ENCODE results near the gene TTL. TPM values are rescaled to one million over a fixed set of nuclear protein-coding genes. Genes with fewer than 3 reads are reported as not detected.
"Not testable (repeated sequence)": the region's sequence is repeated elsewhere in the genome, so short reads cannot be mapped to it uniquely, and the experiment has no call there.

Gene TTL
- total and polyA plus RNA-seq, 4 experiments from 2014 or later: 1.8 to 23.3 (median 13.8) TPM

- H3K27ac ChIP-seq (ENCODE audit: low read depth, low read length); POLR2A ChIA-PET (ENCODE audit: partially characterized antibody); H3K27me3 Mint-ChIP-seq; H3K9me3 ChIP-seq (ENCODE audit: control insufficient read depth in 1 of 2, low read length in 2 of 2); H3K4me3 ChIP-seq (ENCODE audit: low read length in 2 of 2); DNase-seq; H3K27me3 ChIP-seq (ENCODE audit: insufficient read depth, low read length); CTCF ChIA-PET (ENCODE audit: partially characterized antibody); H3K4me1 ChIP-seq (ENCODE audit: insufficient read depth, low read length); H3K9me3 Mint-ChIP-seq; H3K36me3 Mint-ChIP-seq; H3K36me3 ChIP-seq (ENCODE audit: insufficient read depth, low read length): not testable (repeated sequence)
- Mint-ChIP-seq H3K4me1 (peaks cover 3 to 25% (median 12%) of the 10 kb centered on the region in 4 donors), H3K4me3 (peak overlapping the region in 1 of 8 donors; percentile 51), H3K27ac (peak overlapping the region in 2 of 7 donors; percentile 61 to 62)
- intact Hi-C loops (cut with micrococcal nuclease): loop anchor here (5.0 kb wide), 1 partner anchor 248 kb away; no protein-coding TSS in a partner anchor
These were observed 46.9 kb upstream of the TTL start for GRCh38 chr2:112434890-112435715.

- H3K36me3 Mint-ChIP-seq; CTCF ChIA-PET (ENCODE audit: partially characterized antibody); H3K4me3 Mint-ChIP-seq; DNase-seq; H3K9me3 ChIP-seq (ENCODE audit: control insufficient read depth in 1 of 2, low read length in 2 of 2); H3K27ac Mint-ChIP-seq; H3K4me1 ChIP-seq (ENCODE audit: insufficient read depth, low read length); H3K36me3 ChIP-seq (ENCODE audit: insufficient read depth, low read length); H3K4me3 ChIP-seq (ENCODE audit: low read length in 2 of 2); H3K9me3 Mint-ChIP-seq; H3K27me3 ChIP-seq (ENCODE audit: insufficient read depth, low read length); POLR2A ChIA-PET (ENCODE audit: partially characterized antibody); H3K27ac ChIP-seq (ENCODE audit: low read depth, low read length); intact Hi-C loops (cut with micrococcal nuclease); H3K27me3 Mint-ChIP-seq: not testable (repeated sequence)
- peaks cover 2 to 17% (median 10%) of the 10 kb centered on the region in 4 donors for H3K4me1 Mint-ChIP-seq
These were observed 46.1 kb upstream of the TTL start for GRCh38 chr2:112435716-112436431.

DNA sequence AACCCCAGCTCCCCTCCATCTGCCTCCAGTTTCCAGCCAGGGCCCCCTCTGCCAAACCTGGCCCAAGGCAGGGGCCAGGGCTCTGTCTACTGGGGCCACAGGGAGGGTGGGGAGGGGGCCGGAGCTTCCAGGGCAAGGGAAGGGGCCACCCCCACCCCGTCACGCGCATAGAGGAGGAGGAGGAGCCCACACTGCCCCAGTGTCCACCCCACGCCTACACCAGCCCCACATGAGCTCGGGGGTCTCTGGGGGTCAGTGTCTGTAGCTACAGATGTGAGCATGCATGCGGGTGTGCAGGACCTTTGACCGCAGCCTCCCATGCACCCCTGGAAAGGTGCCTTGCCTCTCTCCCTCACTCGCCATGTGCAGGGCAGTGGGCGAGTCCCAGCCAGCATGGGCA, 45.0 kb upstream of the TTL start:
- H3K4me3 ChIP-seq (ENCODE audit: low read length in 2 of 2); intact Hi-C loops (cut with micrococcal nuclease); H3K36me3 ChIP-seq (ENCODE audit: insufficient read depth, low read length); H3K36me3 Mint-ChIP-seq; H3K4me1 Mint-ChIP-seq; H3K4me3 Mint-ChIP-seq; POLR2A ChIA-PET (ENCODE audit: partially characterized antibody); DNase-seq; H3K9me3 Mint-ChIP-seq; H3K27ac Mint-ChIP-seq; H3K27me3 ChIP-seq (ENCODE audit: insufficient read depth, low read length); H3K9me3 ChIP-seq (ENCODE audit: control insufficient read depth in 1 of 2, low read length in 2 of 2); H3K27me3 Mint-ChIP-seq; H3K27ac ChIP-seq (ENCODE audit: low read depth, low read length); H3K4me1 ChIP-seq (ENCODE audit: insufficient read depth, low read length); CTCF ChIA-PET (ENCODE audit: partially characterized antibody): not testable (repeated sequence)

DNA sequence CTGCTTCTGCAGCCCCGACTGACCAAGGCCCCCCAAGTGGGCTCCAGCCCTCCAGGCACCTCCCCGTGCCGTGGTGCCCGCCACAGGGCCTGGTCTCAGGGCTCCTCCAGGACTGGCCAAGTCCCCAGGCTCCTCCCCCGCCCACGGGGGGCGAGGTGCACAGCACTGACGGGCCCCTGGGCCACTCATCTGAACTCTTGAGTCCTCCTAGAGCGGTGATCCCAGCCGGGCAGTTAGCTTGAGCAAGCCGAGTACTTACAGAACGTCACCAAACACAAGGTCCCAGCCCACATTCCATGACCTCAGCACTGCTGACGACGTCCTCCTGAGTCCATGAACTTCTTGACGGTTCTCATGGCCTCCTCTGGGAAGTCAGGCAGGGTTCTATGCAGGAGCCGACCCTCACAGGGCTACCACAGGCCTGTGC, 44.5 kb upstream of the TTL start:
- H3K9me3 Mint-ChIP-seq; H3K4me1 Mint-ChIP-seq; H3K4me1 ChIP-seq (ENCODE audit: insufficient read depth, low read length); H3K9me3 ChIP-seq (ENCODE audit: control insufficient read depth in 1 of 2, low read length in 2 of 2); H3K27ac ChIP-seq (ENCODE audit: low read depth, low read length); H3K36me3 Mint-ChIP-seq; CTCF ChIA-PET (ENCODE audit: partially characterized antibody); intact Hi-C loops (cut with micrococcal nuclease); H3K27ac Mint-ChIP-seq; H3K4me3 Mint-ChIP-seq; H3K4me3 ChIP-seq (ENCODE audit: low read length in 2 of 2); POLR2A ChIA-PET (ENCODE audit: partially characterized antibody); H3K36me3 ChIP-seq (ENCODE audit: insufficient read depth, low read length); H3K27me3 Mint-ChIP-seq; H3K27me3 ChIP-seq (ENCODE audit: insufficient read depth, low read length); DNase-seq: not testable (repeated sequence)

DNA sequence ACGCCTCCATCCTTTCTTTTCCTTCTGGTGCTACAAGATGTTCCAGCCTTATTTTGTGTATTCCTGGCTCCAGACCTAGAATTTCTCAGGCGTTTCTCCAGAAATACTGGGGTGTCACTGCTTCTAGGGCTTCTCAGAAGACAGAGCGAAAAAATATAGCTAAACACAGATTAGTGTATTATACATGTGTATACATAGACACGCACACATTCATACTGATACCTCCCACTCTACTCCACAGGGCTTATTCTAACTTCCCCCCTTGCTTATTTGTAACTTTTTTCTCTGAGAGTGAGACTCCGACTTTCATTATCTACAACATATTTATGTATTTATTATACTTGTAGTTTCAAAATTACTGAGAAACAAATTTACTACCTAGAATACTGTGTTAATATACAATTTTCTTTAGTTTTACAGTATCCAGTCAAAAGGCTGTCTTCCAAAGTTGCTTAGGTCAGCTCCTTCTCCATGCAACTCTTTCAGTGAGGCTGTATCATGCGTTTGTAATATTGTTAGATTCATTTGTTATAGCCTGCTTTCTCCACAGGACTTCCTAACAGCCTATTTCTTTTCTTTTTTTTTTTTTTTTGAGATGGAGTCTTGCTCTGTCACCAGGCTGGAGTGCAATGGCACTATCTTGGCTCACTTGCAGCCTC, 43.2 kb upstream of the TTL start:
- DNase-seq; H3K27ac Mint-ChIP-seq; CTCF ChIA-PET (ENCODE audit: partially characterized antibody); H3K36me3 ChIP-seq (ENCODE audit: insufficient read depth, low read length); H3K4me3 ChIP-seq (ENCODE audit: low read length in 2 of 2); H3K27ac ChIP-seq (ENCODE audit: low read depth, low read length); H3K4me1 Mint-ChIP-seq; H3K36me3 Mint-ChIP-seq; H3K27me3 ChIP-seq (ENCODE audit: insufficient read depth, low read length); H3K27me3 Mint-ChIP-seq; H3K4me1 ChIP-seq (ENCODE audit: insufficient read depth, low read length); intact Hi-C loops (cut with micrococcal nuclease); POLR2A ChIA-PET (ENCODE audit: partially characterized antibody); H3K4me3 Mint-ChIP-seq; H3K9me3 ChIP-seq (ENCODE audit: control insufficient read depth in 1 of 2, low read length in 2 of 2); H3K9me3 Mint-ChIP-seq: not testable (repeated sequence)

- H3K4me3 Mint-ChIP-seq; H3K36me3 ChIP-seq (ENCODE audit: insufficient read depth, low read length); H3K9me3 Mint-ChIP-seq; H3K4me1 ChIP-seq (ENCODE audit: insufficient read depth, low read length); H3K4me3 ChIP-seq (ENCODE audit: low read length in 2 of 2); H3K27me3 Mint-ChIP-seq; CTCF ChIA-PET (ENCODE audit: partially characterized antibody); intact Hi-C loops (cut with micrococcal nuclease); DNase-seq; POLR2A ChIA-PET (ENCODE audit: partially characterized antibody); H3K9me3 ChIP-seq (ENCODE audit: control insufficient read depth in 1 of 2, low read length in 2 of 2); H3K36me3 Mint-ChIP-seq; H3K27ac ChIP-seq (ENCODE audit: low read depth, low read length); H3K27me3 ChIP-seq (ENCODE audit: insufficient read depth, low read length); H3K4me1 Mint-ChIP-seq: not testable (repeated sequence)
- peak overlapping the region in 1 of 7 donors; percentile 71 for H3K27ac Mint-ChIP-seq
These were observed 37.7 kb upstream of the TTL start for GRCh38 chr2:112444256-112444655.

GRCh38 chr2:112449854-112450253, 32.1 kb upstream of the TTL start:
- Mint-ChIP-seq H3K36me3 (no peaks in the 10 kb centered on the region), H3K27ac (no peak overlapping the region), H3K27me3 (no peaks in the 10 kb centered on the region), H3K4me1 (no peaks in the 10 kb centered on the region), H3K4me3 (no peak overlapping the region), H3K9me3 (peaks cover 0 to 9% (median 4%) of the 10 kb centered on the region in 8 donors)
- Histone ChIP-seq H3K4me1 (ENCODE audit: insufficient read depth, low read length) (no peaks in the 10 kb centered on the region), H3K36me3 (ENCODE audit: insufficient read depth, low read length) (no peaks in the 10 kb centered on the region), H3K4me3 (ENCODE audit: low read length in 2 of 2) (no peak overlapping the region), H3K9me3 (ENCODE audit: control insufficient read depth in 1 of 2, low read length in 2 of 2) (no peaks in the 10 kb centered on the region), H3K27me3 (ENCODE audit: insufficient read depth, low read length) (no peaks in the 10 kb centered on the region), H3K27ac (ENCODE audit: low read depth, low read length) (no peak overlapping the region)
- DNase-seq: no peak
- ChIA-PET POLR2A (ENCODE audit: partially characterized antibody) (no interaction called here), CTCF (ENCODE audit: partially characterized antibody) (no interaction called here)
- intact Hi-C loops (cut with micrococcal nuclease): no loop called here
